Measurements from ENCODE around the gene KRCC1. TPM values are rescaled to one million over a fixed set of nuclear protein-coding genes. Genes with fewer than 3 reads are reported as not detected.
"Not testable (repeated sequence)": the region's sequence is repeated elsewhere in the genome, so short reads cannot be mapped to it uniquely, and the experiment has no call there.

KRCC1 gene
- total RNA-seq, 4 donors from 2014 or later: 29.4 to 44.6 (median 35.9) TPM

DNA sequence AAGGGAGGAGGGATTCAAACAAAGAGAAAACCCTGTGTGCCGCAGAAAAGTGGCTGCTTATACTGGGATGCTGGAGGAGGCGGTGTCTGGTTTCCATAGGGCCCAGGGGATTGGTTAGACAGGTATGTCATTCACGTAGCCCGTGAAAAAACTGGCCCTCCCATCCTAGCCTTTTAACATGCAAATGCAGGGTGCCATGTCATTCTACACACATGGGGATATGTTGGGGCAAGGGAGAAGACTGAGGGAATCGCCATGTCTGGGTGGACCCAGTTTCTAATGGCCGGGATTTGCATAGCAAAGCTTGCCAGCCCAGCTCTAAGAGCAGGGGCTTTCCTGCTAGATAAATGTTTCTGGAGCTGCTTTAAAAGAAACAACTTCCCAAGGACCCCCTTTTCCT is 31.1 kb downstream of the KRCC1 start:
- DNase-seq: no peak
- no peaks in the 10 kb centered on the region for H3K9me3 ChIP-seq
- TF ChIP-seq POLR2A (IDR thresholded peaks at IDR 0.05): no peak
- TF ChIP-seq, protein P1, sequence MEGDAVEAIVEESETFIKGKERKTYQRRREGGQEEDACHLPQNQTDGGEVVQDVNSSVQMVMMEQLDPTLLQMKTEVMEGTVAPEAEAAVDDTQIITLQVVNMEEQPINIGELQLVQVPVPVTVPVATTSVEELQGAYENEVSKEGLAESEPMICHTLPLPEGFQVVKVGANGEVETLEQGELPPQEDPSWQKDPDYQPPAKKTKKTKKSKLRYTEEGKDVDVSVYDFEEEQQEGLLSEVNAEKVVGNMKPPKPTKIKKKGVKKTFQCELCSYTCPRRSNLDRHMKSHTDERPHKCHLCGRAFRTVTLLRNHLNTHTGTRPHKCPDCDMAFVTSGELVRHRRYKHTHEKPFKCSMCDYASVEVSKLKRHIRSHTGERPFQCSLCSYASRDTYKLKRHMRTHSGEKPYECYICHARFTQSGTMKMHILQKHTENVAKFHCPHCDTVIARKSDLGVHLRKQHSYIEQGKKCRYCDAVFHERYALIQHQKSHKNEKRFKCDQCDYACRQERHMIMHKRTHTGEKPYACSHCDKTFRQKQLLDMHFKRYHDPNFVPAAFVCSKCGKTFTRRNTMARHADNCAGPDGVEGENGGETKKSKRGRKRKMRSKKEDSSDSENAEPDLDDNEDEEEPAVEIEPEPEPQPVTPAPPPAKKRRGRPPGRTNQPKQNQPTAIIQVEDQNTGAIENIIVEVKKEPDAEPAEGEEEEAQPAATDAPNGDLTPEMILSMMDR (IDR thresholded peaks at IDR 0.05): no peak
- H3K4me3 ChIP-seq (replicated peaks in 1 of 3): no peak overlapping the region
- no peaks in the 10 kb centered on the region for H3K4me1 ChIP-seq
- WGBS, 2 donors: 68 to 81% methylated on average over 6 of the region's 6 CpGs
- no peaks in the 10 kb centered on the region for H3K27me3 ChIP-seq
- peaks cover 5 to 11% of the 10 kb centered on the region in 2 donors for H3K36me3 ChIP-seq
- intact Hi-C loops (cut with DNase I): no loop called here
- H3K27ac ChIP-seq: no peak overlapping the region

DNA sequence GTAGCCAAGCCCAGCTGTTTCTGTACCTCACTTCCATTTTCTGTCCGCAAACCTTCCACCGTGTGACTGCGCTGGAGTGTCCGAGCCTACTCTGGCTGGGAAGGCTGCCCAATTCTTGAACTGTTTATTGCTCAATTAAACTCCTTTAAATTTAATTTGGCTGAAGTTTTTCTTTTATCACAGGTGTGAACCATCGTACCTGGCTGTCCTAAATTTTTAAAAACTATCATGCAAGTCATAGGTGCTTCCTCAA is 33.0 kb downstream of the KRCC1 start:
- H3K36me3 ChIP-seq: peaks cover 0 to 5% of the 10 kb centered on the region in 2 donors
- no peak overlapping the region for H3K27ac ChIP-seq
- WGBS, 2 donors: 89 to 95% methylated on average over 5 of the region's 5 CpGs
- no peaks in the 10 kb centered on the region for H3K9me3 ChIP-seq
- intact Hi-C loops (cut with DNase I): no loop called here
- no peak for DNase-seq
- H3K4me1 ChIP-seq: peaks cover 0 to under 1% of the 10 kb centered on the region in 2 donors
- H3K27me3 ChIP-seq: no peaks in the 10 kb centered on the region
- no peak overlapping the region for H3K4me3 ChIP-seq (replicated peaks in 1 of 3)
- TF ChIP-seq, protein P1 (IDR thresholded peaks at IDR 0.05): no peak
- TF ChIP-seq POLR2A (IDR thresholded peaks at IDR 0.05): no peak

DNA sequence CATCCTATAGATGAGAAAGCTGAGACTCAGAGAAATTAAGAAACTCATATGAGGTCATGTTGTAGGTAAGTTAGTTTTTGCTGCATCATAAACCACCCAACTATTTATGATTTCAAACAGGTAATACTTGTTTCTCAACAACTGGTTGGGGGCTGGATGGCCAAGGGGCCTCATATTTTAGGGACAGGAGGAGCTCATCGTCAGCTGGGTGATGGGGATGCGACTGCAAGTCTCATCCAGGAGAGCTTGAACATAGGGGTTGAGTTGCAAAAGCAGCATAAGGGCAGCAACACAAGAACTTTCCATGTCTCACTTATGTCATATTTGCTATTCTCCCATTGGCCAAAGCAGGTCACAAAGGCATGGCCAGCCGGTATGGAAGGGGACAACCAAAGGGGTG is 35.6 kb downstream of the KRCC1 start:
- Histone ChIP-seq H3K27ac (no peak overlapping the region), H3K4me1 (peaks cover 0 to 6% of the 10 kb centered on the region in 2 donors), H3K36me3 (no peaks in the 10 kb centered on the region), H3K4me3 (replicated peaks in 1 of 3) (no peak overlapping the region), H3K9me3 (no peaks in the 10 kb centered on the region), H3K27me3 (no peaks in the 10 kb centered on the region)
- intact Hi-C loops (cut with DNase I): no loop called here
- DNase-seq: no peak
- WGBS, 2 donors: 90 to 92% methylated on average over 3 of the region's 3 CpGs
- TF ChIP-seq POLR2A (IDR thresholded peaks at IDR 0.05): no peak
- TF ChIP-seq, protein P1 (IDR thresholded peaks at IDR 0.05): no peak

DNA sequence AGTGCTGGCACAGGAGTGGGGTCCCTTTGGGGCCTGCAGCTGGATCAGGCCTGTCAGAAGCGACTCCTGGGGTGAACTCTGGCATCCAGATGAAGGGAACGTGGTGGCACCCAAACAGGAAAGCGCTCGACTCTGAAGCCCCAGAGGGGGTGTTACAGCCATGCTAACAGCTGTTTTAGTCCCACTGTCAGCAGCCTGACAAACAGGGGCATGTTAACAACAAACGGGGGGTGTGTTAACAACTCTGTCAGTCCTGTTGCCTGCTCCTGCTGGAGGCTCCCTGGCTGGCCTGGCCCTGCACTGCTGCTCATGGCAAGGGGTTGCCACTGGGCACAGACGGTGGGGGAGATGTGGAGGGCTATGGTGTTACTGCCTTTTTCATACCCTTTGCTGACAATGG is 36.7 kb downstream of the KRCC1 start:
- H3K27me3 ChIP-seq: no peaks in the 10 kb centered on the region
- no peaks in the 10 kb centered on the region for H3K9me3 ChIP-seq
- DNase-seq: no peak
- 93 to 96% methylated on average over 2 to 6 of the region's 6 CpGs for WGBS, 2 donors
- H3K27ac ChIP-seq: no peak overlapping the region
- intact Hi-C loops (cut with DNase I): no loop called here
- TF ChIP-seq, protein P1 (IDR thresholded peaks at IDR 0.05): no peak
- TF ChIP-seq POLR2A (IDR thresholded peaks at IDR 0.05): no peak
- peaks cover 0 to 6% of the 10 kb centered on the region in 2 donors for H3K4me1 ChIP-seq
- H3K36me3 ChIP-seq: no peaks in the 10 kb centered on the region
- H3K4me3 ChIP-seq (replicated peaks in 1 of 3): no peak overlapping the region

DNA sequence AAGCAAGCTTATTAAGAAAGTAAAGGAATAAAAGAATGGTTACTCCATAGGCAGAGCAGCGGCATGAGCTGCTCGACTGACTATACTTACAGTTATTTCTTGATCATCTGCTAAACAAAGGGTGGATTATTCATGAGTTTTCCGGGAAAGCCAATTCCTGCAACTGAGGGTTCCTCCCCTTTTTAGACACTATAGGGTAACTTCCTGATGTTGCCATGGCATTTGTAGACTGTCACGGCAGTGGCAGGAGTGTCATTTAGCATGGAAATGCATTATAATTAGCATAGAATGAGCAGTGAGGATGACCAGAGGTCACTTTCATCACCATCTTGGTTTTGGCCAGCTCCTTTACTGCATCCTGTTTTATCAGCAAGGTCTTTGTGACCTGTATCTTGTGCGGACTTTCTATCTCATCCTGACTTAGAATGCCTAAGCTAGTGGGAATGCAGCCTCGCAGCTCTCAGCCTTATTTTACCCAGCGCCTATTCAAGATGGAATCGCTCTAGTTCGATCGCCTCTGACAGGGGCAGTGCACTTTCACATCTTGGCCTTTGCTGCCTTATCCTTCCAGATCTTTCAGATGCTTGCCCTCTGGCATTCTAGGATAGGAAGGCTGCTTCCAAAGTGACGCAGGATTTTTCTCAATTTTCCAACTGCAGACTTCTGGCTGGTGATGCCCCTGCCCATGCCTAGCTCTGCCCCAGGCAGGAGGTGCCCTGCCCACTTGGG is 37.3 kb downstream of the KRCC1 start:
- WGBS, 2 donors: 94 to 96% methylated on average over 11 of the region's 11 CpGs
- DNase-seq; H3K4me1 ChIP-seq; H3K9me3 ChIP-seq; H3K27me3 ChIP-seq; H3K36me3 ChIP-seq; intact Hi-C loops (cut with DNase I); H3K4me3 ChIP-seq (replicated peaks in 1 of 3); H3K27ac ChIP-seq: not testable (repeated sequence)

DNA sequence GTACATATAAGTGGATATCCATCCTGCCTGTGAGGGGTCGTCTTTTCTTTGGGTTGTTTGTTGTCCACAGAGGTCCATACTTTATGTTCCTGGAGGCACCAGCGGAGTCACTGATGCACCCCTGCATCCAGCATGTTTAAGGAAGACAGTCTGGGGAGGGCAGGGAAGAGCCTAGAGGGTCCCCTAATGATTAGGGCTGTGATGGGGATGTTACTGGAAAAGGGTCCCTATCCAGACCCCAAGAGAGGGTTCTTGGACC is 37.9 kb downstream of the KRCC1 start:
- H3K27ac ChIP-seq; H3K4me3 ChIP-seq (replicated peaks in 1 of 3): not testable (repeated sequence)
- 73 to 76% methylated on average over 2 of the region's 2 CpGs for WGBS, 2 donors

More for the DNA sequence above, 37.9 kb downstream of the KRCC1 start:
- H3K9me3 ChIP-seq; H3K27me3 ChIP-seq; H3K4me1 ChIP-seq; intact Hi-C loops (cut with DNase I); DNase-seq; H3K36me3 ChIP-seq: not testable (repeated sequence)
